ENCODE measurements around the gene SELENOF. TPM values are rescaled to one million over a fixed set of nuclear protein-coding genes. Genes with fewer than 3 reads are reported as not detected.

SELENOF gene
- total RNA-seq, result 94.7 and 102 TPM in 2 replicates

DNA sequence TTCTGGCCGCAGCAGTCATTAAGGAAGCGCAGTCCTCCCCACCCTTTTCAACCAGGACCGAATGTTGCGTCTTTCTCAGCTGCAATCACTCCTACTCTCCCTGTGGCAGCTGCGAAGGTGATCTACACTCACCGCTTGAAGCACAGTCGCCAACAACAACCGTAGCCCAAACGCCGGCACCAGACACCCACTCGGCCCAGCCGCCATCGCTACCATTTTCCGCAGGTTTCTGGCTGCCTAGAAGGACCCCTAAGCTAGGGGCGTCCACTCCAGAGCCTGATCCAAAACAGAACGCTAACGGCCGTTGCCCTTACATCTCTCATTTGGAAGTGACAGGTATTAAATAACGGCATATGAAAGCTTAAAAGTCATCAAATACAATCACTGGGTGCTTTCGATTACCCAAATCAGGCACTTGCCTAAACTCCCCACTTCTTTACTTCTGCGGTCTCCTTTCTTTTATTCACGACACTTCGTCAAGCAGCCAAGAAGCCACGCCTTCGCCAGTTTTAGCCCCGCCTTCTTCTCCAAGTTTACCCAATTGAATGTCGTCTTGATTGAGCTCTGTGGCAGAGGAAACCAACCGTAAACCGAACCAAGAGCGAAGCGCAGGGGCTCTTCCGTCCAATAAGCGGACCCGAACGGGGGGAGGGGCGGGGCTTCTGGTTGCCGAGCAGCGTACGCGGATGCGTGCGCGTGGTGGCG is at the start of gene SELENOF:
SELENOF (minus strand) TSS at position 231 of the 705 bp plus-strand sequence; CDS start at position 216, 15 bp downstream.

GRCh38 chr1:86914601-86914997 is 673 bp upstream of the SELENOF start, which contains the start of gene HS2ST1:
Gene HS2ST1 (plus strand): TSS chr1:86914635.

Other genes with a start within 250 kb of the SELENOF start
- 20.4 and 21.2 TPM in 2 replicates for gene SH3GLB1, start 209.6 kb downstream of the SELENOF start, total RNA-seq
- 8.0 and 11.3 TPM in 2 replicates for gene HS2ST1, start 509 bp upstream of the SELENOF start, total RNA-seq

Data from mesangial cell (primary cell).